GM10266 (cell line): ENCODE results near the gene OR2A25.

Source experiments
- DNase-seq: peaks from one replicate; pipeline ENCODE4 v3.0.0; 2012; ENCODE audit errors: extremely low spot score
- CTCF ChIP-seq: IDR thresholded peaks from 2 replicates; pipeline ENCODE4 v1.5.1; 2012; ENCODE audit warnings: mild to moderate bottlenecking, low read depth; ENCODE audit not compliant: control insufficient read depth, insufficient read depth; ENCODE audit errors: missing control alignments

The OR2A25 gene

GRCh38 chr7:144069511-144069910 is at the start of gene OR2A25:
TSS of gene OR2A25 (plus strand) at chr7:144069811. CDS start at chr7:144074220, 4,409 bp downstream.
- no peak for TF ChIP-seq CTCF
- DNase-seq: no peak

GRCh38 chr7:144020340-144020739 is 49.3 kb upstream of the OR2A25 start:
- TF ChIP-seq CTCF: no peak
- no peak for DNase-seq

GRCh38 chr7:144022169-144022568 is 47.4 kb upstream of the OR2A25 start:
- DNase-seq: no peak
- no peak for TF ChIP-seq CTCF

- TF ChIP-seq CTCF: no peak
- no peak for DNase-seq
These were observed 46.3 kb upstream of the OR2A25 start for GRCh38 chr7:144023171-144023827.

- no peak for DNase-seq
- TF ChIP-seq CTCF: no peak
These were observed 45.4 kb upstream of the OR2A25 start for GRCh38 chr7:144024213-144024612.

GRCh38 chr7:144026203-144026883 is 43.3 kb upstream of the OR2A25 start:
- no peak for TF ChIP-seq CTCF
- no peak for DNase-seq

- no peak for DNase-seq
- peak; percentile 27 for TF ChIP-seq CTCF
These were observed 42.5 kb upstream of the OR2A25 start for GRCh38 chr7:144027070-144027469.
